ENCODE data around the gene SLC66A1.
"Not testable (repeated sequence)": the region's sequence is repeated elsewhere in the genome, so short reads cannot be mapped to it uniquely, and the experiment has no call there.

SLC66A1 gene, protein sequence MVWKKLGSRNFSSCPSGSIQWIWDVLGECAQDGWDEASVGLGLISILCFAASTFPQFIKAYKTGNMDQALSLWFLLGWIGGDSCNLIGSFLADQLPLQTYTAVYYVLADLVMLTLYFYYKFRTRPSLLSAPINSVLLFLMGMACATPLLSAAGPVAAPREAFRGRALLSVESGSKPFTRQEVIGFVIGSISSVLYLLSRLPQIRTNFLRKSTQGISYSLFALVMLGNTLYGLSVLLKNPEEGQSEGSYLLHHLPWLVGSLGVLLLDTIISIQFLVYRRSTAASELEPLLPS

DNA sequence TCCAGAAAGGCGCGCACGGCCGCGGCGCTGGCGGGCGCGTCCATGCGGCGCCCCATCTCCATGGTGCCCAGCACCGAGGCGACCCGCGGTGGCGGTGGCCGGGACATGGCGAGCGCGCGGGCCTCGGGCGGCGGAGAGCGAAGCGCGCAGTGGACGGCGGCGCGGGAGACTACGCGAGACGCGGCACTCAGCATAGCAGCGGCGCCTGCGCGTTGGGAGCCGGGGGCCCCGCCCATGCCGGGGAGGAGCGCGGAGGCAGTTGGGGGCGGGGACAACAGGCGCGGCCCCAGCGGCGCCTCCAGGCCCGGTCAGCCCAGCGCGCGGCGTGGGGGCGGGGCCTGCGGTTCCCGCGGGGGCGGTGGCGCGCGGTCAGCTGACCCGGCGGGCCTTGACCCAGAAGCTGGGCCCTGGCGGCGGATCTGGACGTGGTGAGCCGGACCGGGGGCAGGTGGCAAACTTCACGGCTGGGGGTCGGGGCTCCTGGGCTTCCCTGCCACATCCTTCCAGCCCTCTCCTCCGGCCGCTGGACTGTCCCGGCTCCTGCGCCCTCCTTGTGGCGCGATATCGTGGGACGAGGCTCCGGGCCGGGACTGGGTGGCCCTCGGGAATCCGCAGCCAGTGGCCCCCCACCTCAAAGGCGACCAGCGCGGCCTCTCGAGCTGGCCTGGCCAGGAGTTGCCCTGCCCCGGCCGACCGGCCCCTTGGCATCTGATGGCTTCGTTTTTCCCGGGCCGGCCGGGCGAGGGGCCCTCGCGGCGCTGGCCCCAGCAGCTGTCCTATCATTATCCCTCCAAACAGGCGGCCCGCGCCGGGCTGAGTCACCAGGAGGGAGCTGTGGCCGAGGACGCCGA, at the start of gene SLC66A1, which contains the start of gene AKR7A2:
Gene SLC66A1, plus strand, starts transcription at position 396 of the 851 bp plus-strand sequence. CDS start 5,352 bp downstream, outside the sequence.
Gene AKR7A2, minus strand, starts transcription at position 214 of the 851 bp plus-strand sequence. Its CDS starts 20 bp downstream, at position 194.
- peak; percentile 93 for DNase-seq (ENCODE audit: low spot score)

DNA sequence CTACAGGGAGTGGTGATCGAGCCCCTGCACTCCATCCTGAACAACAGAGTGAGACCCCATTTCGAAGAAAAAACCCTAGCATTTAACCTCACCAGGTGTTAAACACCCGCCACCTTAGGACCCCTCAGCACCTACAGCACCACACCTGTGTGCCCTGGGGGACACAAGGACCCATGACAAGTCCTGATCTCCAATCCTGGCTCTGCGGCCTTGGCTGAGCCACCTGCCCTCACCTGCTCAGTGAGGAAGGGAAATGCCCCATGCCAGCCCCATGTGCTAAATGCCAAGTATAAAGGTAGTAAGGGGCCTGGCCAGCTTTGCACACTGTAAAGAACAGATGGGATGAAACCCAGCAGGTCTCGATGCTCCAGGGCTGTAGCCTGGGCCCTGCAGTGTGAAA, 49.4 kb upstream of the SLC66A1 start:
- DNase-seq (ENCODE audit: low spot score) = no peak

DNA sequence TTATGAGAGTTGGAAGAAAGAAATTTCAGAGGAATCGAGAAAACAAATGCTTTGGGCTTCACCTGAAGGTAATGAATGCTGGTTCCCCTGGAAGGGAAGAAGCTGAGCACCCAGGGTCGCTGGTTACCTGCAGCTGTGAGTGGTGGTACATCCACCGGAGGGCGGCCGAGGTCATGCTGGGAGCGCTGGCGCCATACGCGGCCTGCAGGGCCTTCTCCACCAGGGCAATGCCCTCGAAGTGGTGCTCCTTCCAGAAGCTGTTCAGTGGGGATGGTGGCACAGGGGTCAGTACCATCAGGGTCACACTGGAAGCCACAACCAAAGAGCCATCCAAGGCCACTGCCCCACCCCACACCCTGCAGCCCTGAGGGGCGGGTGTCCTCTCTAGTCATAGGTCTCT, 43.7 kb upstream of the SLC66A1 start:
- DNase-seq (ENCODE audit: low spot score) = no peak

DNA sequence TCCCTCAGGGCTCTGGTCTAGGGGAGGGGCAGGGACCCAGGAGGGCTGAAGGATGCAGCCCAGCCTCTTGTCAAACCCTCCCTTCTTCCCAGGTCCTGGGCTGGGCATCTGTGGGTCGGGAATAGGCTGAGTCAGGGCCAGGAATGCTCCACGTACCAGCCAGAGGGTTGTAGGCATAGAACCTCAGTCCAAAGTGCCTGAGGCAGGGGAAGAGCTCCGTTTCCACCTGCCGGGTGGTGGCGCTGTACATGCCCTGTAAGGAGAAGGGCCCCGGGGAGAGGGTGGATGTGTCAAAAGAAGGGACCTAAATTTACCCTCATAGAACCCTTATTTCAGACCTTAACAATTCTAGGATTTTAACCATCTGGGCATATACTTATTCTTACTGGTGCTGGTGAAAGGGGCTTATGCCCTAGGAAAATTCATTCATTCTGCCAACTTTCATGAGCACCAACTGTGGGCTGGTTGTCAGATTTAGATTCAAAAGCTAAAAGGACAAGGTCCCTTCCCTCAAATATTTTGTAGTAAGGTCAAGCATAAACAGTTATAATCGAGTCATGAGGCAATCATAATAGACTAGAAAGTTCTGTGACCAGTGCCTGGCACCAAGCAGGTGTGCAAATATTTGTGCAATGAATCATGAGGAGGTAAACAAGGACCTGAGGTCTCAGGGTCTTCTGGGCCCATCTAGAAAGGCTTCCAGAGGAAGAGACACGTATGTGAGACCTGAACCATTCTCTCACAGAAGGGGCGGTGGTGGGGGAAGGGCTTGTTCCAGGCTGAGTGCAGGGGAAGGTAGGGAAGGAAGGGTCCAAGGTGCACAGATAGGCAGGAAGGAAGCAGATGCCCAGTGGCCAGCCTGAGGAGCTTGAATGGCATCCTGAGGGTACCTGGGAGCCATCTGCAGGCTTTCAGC, 42.4 kb upstream of the SLC66A1 start:
- DNase-seq (ENCODE audit: low spot score) = peak; percentile 44

DNA sequence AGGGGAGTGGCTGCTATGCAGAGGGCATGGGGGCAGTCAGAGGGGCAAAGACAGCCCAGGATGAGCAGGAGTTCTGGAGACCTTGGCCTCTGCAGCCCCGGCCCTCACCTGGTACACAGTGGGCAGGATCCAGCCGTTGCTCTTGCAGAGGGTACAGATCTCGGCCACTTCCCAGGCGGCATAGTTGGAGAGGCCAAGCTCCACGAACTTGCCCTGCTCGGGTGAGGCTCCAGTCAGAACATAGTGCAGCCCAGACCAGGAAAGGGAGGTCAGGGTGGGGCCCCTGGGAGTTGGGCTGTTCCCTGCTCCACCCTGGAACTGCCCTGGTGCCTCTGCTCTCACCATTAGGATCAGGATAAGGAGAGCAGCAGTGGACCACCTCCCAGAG, 41.8 kb upstream of the SLC66A1 start:
- DNase-seq (ENCODE audit: low spot score) = not testable (repeated sequence)

DNA sequence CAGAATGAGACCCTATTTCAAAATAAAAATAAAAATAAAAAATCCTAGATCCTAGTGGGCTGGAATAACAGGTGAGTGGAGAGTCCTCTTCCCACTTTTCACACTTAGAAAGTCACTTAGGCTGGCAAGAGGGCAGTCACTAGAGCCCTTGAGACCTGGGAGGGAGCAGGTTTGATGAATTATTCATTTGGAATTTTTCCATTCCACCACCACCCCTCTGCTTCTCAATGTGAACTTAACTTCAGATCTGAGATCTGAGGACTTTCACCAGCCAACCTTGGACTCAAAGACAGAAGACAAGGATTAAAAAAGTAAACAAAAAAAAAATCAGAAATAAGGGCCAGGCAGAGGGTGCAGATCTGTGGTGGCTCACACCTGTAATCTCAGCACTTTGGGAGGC, 40.1 kb upstream of the SLC66A1 start:
- no peak for DNase-seq (ENCODE audit: low spot score)

DNA sequence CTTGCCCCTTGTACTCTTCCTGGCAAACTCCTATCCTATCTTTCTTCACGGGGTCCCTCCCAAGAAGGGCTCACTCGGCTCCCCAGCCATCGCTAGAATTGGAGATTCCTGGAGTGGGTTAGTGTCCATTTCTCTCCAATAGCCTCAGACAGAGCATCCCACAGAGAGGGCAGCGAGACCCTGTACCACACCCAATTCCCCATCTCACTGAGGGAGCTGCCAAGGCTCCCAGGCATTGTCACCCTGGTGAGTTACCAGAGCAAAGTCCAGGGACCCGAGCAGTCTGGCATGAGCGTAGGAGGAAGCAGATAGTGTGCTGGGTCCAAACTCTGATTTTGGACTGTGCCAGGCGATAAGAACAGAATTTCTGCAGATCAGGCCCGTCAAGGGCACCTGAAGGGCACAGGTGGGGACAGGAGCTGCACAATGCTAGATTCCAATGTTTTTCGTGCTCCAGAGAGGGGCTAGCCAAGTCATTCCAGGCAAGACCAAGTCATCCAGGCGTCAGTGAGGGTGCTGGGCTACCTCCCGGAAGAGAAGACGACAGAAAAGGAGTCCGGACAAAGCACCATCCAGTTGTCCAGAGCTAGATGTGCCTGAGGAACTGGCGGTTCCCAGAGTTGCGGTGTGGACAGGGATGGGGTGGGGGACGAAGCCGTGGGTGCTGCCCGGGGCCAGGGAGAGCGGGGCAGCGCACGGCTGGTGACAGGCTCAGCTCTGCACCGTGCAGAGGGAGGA, 38.9 kb upstream of the SLC66A1 start:
- no peak for DNase-seq (ENCODE audit: low spot score)

DNA sequence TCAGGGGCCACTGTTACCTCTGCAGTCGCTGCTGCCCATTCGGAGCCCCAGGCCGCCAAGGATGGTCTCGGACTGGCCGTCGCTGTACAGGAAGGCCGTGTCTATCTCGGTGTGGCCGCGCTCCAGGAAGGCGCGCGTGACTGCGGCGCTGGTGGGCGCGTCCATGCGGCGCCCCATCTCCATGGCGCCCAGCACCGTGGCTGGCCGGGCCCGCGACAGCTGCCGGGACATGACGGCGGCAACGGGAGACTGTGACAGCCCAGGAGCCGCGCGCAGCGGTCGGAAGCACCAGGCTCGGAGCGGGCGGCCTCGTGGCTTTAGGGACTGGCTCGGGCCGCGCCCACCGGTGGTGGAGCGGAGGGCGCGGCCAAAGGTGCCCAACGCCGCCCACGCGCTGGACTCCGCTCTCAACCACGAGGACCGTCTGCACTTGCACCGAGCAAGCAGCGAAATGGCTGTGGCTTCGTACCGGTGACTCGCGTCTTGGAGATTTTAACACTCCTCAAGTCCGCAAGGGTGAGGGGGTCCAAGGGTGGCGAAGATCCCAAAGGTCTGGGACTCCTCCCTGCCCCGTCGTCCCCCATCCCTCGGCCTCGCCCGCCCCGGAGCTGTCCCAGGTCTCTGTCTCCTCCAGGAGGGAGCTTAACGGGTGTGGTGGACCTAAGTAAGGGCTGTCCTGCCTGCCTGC, 38.1 kb upstream of the SLC66A1 start:
- not testable (repeated sequence) for DNase-seq (ENCODE audit: low spot score)

DNA sequence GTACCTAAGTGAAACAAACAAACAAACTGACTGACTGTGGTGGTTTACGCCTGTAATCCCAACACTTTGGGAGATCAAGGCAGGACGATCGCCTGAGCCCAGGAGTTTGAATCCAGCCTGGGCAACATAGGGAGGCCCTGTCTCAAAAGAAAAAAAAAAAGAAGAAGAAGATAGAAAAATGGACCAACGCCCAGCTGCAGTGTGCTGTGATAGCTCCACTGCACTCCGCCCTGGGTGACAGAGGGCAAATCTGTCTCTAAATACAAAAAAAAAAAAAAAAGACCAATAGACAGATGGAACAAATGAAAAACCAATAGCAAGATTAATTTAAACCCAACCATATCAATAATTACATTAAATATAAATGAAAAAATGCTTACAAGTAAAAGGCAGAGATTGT, 37.5 kb upstream of the SLC66A1 start:
- no peak for DNase-seq (ENCODE audit: low spot score)

DNA sequence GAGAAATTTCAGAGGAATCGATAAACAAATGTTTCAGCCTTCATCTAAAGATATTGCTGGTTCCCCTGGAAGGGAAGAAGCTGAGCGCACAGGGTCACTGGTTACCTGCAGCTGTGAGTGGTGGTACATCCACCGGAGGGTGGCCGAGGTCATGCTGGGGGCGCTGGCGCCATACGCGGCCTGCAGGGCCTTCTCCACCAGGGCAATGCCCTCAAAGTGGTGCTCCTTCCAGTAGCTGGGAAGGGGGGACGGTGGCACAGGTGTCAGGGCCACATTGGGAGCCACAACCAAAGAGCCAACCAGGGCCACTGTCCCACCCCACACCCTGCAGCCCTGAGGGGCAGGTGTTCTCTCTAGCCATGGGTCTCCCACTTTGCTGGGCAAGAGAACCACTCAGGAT, 28.2 kb upstream of the SLC66A1 start:
- no peak for DNase-seq (ENCODE audit: low spot score)

DNA sequence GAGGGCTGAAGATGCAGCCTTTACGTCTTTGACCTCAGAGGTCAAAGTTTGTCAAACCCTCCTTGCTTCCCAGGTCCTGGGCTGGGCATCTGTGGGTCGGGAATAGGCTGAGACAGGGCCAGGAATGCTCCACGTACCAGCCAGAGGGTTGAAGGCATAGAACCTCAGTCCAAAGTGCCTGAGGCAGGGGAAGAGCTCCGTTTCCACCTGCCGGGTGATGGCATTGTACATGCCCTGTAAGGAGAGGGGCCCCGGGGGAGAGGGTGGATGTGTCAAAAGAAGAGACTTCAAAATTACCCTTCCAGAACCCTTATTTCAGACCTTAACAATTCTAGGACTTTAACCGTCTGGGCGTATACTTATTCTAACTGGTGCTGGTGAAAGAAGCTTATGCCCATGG, 27.2 kb upstream of the SLC66A1 start:
- DNase-seq (ENCODE audit: low spot score) = no peak

DNA sequence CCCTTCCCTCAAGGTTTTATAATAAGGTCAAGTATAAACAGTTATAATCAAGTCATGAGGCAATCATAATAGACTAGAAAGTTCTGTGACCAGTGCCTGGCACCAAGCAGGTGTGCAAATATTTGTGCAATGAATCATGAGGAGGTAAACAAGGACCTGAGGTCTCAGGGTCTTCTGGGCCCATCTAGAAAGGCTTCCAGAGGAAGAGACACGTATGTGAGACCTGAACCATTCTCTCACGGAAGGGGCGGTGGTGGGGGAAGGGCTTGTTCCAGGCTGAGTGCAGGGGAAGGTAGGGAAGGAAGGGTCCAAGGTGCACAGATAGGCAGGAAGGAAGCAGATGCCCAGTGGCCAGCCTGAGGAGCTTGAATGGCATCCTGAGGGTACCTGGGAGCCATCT, 26.8 kb upstream of the SLC66A1 start:
- not testable (repeated sequence) for DNase-seq (ENCODE audit: low spot score)

DNA sequence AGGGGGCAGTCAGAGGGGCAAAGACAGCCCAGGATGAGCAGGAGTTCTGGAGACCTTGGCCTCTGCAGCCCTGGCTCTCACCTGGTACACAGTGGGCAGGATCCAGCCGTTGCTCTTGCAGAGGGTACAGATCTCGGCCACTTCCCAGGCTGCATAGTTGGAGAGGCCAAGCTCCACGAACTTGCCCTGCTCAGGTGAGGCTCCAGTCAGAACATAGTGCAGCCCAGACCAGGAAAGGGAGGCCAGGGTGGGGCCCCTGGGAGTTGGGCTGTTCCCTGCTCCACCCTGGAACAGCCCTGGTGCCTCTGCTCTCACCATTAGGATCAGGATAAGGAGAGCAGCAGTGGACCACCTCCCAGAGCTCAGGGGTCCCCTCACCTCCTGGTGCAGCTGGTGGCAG, 26.3 kb upstream of the SLC66A1 start:
- not testable (repeated sequence) for DNase-seq (ENCODE audit: low spot score)

DNA sequence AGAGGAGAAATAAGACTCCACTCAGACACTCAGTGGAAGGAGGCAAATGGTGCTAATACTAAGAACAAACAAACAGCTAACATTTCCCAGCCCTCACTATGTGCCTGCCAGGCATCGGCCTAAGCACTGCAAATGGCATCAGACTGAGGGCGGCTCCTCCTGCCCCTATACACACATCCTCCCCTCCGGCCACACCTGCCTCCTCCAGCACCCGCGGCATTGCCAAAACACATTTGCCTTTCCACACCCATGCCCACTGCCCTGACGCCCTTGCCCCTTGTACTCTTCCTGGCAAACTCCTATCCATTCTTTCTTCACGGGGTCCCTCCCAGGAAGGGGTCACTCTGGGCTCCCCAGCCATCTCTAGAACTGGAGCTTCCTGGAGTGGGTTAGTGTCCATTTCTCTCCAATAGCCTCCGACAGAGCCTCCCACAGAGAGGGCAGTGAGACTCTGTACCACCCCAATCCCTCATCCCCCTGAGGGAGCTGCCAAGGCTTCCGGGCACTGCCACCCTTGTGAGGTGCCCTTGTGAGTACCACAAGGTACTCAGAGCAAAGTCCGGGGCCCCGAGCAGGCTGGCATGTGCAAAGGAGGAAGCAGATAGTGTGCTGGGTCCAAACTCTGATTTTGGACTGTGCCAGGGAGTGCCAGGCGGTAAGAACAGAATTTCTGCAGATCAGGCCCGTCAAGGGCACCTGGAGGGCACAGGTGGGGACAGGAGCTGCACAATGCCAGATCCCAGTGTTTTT, 24.5 kb upstream of the SLC66A1 start:
- no peak for DNase-seq (ENCODE audit: low spot score)

DNA sequence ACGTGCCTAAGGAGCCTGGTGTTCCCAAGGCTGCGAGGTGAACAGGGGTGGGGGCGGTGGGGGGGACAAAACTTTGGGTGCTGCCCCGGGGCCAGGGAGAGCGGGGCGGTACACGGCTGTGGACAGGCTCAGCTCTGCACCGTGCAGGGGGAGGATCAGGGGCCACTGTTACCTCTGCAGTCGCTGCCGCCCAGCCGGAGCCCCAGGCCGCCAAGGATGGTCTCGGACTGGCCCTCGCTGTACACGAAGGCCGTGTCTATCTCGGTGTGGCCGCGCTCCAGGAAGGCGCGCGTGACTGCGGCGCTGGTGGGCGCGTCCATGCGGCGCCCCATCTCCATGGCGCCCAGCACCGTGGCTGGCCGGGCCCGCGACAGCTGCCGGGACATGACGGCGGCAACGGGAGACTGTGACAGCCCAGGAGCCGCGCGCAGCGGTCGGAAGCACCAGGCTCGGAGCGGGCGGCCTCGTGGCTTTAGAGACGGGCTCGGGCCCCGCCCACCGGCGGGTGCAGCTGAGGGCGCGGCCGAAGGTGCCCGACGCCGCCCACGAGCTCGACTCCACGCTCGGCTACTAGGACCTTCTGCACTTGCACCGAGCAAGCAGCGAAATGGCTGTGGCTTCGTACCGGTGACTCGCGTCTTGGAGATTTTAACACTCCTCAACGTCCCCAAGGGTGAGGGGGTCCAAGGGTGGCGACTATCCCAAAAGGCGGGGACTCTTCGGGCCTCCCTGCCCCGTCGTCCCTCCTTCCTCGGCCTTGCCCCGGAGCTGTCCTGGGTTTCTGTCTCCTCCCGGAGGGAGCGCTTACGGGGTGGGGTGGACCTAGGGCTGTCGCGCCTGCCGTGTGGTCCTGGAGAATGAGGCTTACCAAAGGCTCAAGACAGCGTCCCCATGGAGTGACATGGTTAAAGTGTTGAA, 23.5 kb upstream of the SLC66A1 start, which contains the start of gene AKR7A3:
Gene AKR7A3, minus strand, starts transcription at position 447 of the 918 bp plus-strand sequence. Its CDS starts 61 bp downstream, at position 386.
- not testable (repeated sequence) for DNase-seq (ENCODE audit: low spot score)

DNA sequence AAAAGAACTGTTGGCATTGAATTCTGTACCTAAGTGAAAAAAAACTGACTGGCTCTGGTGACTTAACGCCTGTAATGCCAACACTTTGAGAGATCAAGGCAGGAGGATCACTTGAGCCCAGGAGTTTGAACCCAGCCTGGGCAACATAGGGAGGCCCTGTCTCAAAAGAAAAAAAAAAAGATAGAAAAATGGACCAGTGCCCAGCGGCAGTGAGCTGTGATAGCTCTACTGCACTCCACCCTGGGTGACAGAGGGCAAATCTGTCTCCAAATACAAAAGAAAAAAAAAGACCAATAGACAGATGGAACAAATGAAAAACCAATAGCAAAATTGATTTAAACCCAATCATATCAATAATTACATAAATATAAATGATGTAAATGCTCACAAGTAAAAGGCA, 22.9 kb upstream of the SLC66A1 start:
- DNase-seq (ENCODE audit: low spot score) = no peak

DNA sequence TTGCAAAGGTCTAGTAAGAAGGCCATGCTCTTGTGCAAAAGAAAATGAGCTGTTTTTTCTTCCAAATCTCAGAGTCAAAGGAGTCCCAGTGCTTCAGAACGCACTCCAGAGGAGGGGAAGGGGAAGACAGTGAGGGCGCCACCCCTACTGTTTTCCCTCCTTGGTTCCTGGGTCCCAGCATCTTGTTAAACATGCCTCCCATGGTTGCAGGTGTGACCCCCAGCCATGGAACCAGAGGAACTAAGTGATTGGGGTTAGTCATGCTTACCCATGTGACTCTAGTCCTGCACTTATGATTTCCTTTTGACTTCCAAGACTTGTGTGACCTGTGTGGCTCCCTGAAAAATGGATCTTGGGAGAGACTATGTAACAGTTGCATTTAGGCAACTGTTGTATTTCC, 17.5 kb upstream of the SLC66A1 start:
- DNase-seq (ENCODE audit: low spot score) = no peak

DNA sequence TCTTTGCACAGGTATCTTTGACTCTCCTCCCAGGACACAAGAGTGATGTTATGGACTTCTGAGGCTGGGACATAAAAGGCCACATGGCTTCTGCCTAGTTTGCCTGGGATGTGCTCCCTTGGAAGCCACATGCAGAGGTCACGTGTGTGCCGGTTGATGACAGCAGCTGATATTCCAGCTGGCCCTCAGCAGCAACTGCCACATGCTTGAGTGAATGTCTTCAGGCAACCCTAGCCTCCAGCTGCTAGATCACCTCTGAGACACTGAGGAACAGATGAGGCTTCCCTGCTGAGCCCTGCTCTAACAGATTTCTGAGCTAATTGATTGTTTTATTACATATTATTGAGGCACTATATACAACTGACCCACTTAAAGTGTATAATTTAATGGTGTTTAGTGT, 11.9 kb upstream of the SLC66A1 start:
- no peak for DNase-seq (ENCODE audit: low spot score)

DNA sequence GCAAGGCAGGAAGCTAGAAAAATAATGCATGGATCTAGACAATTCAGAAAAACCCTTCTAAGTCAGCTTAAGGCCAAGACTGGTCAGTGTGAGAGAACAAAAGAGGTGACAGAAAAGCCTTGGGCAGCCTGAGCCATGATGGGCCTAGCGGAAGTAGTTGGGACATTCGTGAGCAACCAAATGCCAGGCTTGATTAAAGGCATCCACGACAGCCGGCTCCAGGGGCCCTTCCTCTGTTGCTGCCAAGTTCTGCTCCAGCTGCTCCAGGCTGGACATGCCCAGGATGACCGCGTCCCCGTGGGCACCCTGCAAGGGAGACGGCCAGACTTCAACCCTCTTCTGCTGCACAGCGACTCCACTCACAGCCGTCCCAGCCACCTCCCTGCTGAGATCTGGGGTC, 8.0 kb upstream of the SLC66A1 start:
- DNase-seq (ENCODE audit: low spot score) = not testable (repeated sequence)
